Measurements from ENCODE around the gene MAPK4.

The MAPK4 gene

GRCh38 chr18:50689578-50689977 lies 129.7 kb downstream of the MAPK4 start:
- Histone ChIP-seq H3K36me3 (ENCODE audit: control insufficient read depth in 2 of 2, insufficient read depth in 1 of 2, low read length in 2 of 2) (no peaks in the 10 kb centered on the region), H3K27ac (ENCODE audit: extremely low read depth, low read depth, low read length) (no peak overlapping the region), H3K9me3 (ENCODE audit: control insufficient read depth, insufficient read depth, low read depth, low read length) (no peaks in the 10 kb centered on the region), H3K4me3 (ENCODE audit: low read depth, low read length) (no peak overlapping the region), H3K4me1 (ENCODE audit: control insufficient read depth, insufficient read depth, low read length) (no peaks in the 10 kb centered on the region)
- ChIA-PET POLR2A (interaction anchor here (0.6 kb wide), 1 partner anchor 733 kb away, joined by 3 read pairs; no protein-coding TSS in a partner anchor), CTCF (interaction anchor here (0.6 kb wide), 1 partner anchor 965 kb away, joined by 3 read pairs; no protein-coding TSS in a partner anchor)
- TF ChIP-seq ZNF239 (tag by site-specific recombination; IDR thresholded peaks at IDR 0.05), result peak; percentile 97
- TF ChIP-seq ZNF610 (tag by site-specific recombination; IDR thresholded peaks at IDR 0.05; ENCODE audit: borderline replicate concordance), result no peak

GRCh38 chr18:50694147-50694546 lies 134.3 kb downstream of the MAPK4 start:
- POLR2A ChIA-PET, result no interaction called here
- Histone ChIP-seq H3K36me3 (ENCODE audit: control insufficient read depth in 2 of 2, insufficient read depth in 1 of 2, low read length in 2 of 2) (no peaks in the 10 kb centered on the region), H3K4me1 (ENCODE audit: control insufficient read depth, insufficient read depth, low read length) (no peaks in the 10 kb centered on the region), H3K27ac (ENCODE audit: extremely low read depth, low read depth, low read length) (no peak overlapping the region), H3K9me3 (ENCODE audit: control insufficient read depth, insufficient read depth, low read depth, low read length) (no peaks in the 10 kb centered on the region), H3K4me3 (ENCODE audit: low read depth, low read length) (no peak overlapping the region)
- CTCF ChIA-PET, result no interaction called here
- no peak for TF ChIP-seq ZNF792 (tag by site-specific recombination; IDR thresholded peaks at IDR 0.05)
- no peak for TF ChIP-seq ZBTB21 (tag by site-specific recombination; IDR thresholded peaks at IDR 0.05)
- TF ChIP-seq ZNF146 (tag by site-specific recombination; IDR thresholded peaks at IDR 0.05), result no peak
- no peak for TF ChIP-seq ZNF239 (tag by site-specific recombination; IDR thresholded peaks at IDR 0.05)
- TF ChIP-seq ZNF561 (tag by site-specific recombination; IDR thresholded peaks at IDR 0.05; ENCODE audit: borderline replicate concordance), result no peak
- TF ChIP-seq BCL11A (tag by site-specific recombination; IDR thresholded peaks at IDR 0.05; ENCODE audit: low read depth), result no peak
- TF ChIP-seq ZNF623 (tag by site-specific recombination; IDR thresholded peaks at IDR 0.05), result no peak
- no peak for TF ChIP-seq ZNF548 (tag by site-specific recombination; IDR thresholded peaks at IDR 0.05)
- TF ChIP-seq ZNF610 (tag by site-specific recombination; IDR thresholded peaks at IDR 0.05; ENCODE audit: borderline replicate concordance), result no peak

GRCh38 chr18:50695431-50696176 lies 135.7 kb downstream of the MAPK4 start:
- POLR2A ChIA-PET, result no interaction called here

More at GRCh38 chr18:50695431-50696176, 135.7 kb downstream of the MAPK4 start:
- CTCF ChIA-PET, result interaction anchor here (0.6 kb wide), 1 partner anchor 35 kb away, joined by 3 read pairs; no protein-coding TSS in a partner anchor
- H3K27ac ChIP-seq (ENCODE audit: extremely low read depth, low read depth, low read length), result no peak overlapping the region
- no peaks in the 10 kb centered on the region for H3K9me3 ChIP-seq (ENCODE audit: control insufficient read depth, insufficient read depth, low read depth, low read length)
- no peak overlapping the region for H3K4me3 ChIP-seq (ENCODE audit: low read depth, low read length)
- H3K36me3 ChIP-seq (ENCODE audit: control insufficient read depth in 2 of 2, insufficient read depth in 1 of 2, low read length in 2 of 2), result no peaks in the 10 kb centered on the region
- H3K4me1 ChIP-seq (ENCODE audit: control insufficient read depth, insufficient read depth, low read length), result no peaks in the 10 kb centered on the region
- TF ChIP-seq ZNF324 (tag by site-specific recombination; IDR thresholded peaks at IDR 0.05) (no peak), ZNF202 (tag by site-specific recombination; IDR thresholded peaks at IDR 0.05; ENCODE audit: borderline replicate concordance) (no peak), ZNF660 (tag by site-specific recombination; IDR thresholded peaks at IDR 0.05) (no peak), GLIS1 (tag by site-specific recombination; IDR thresholded peaks at IDR 0.05) (no peak), TSHZ1 (tag by site-specific recombination; IDR thresholded peaks at IDR 0.05; ENCODE audit: borderline replicate concordance) (no peak), ZNF248 (tag by site-specific recombination; IDR thresholded peaks at IDR 0.05) (no peak), ZNF571 (tag by site-specific recombination; IDR thresholded peaks at IDR 0.05) (no peak), ZNF596 (tag by site-specific recombination; IDR thresholded peaks at IDR 0.05) (no peak), ZNF626 (tag by site-specific recombination; IDR thresholded peaks at IDR 0.05) (no peak), ZNF580 (tag by site-specific recombination; IDR thresholded peaks at IDR 0.05) (no peak), ZNF768 (tag by site-specific recombination; IDR thresholded peaks at IDR 0.05) (no peak)

All from HEK293 (cell line).